ENCODE measurements around the gene CNST.
A peak's percentile ranks its signal among the peaks of the same experiment; 100 is the strongest.

Gene CNST

DNA sequence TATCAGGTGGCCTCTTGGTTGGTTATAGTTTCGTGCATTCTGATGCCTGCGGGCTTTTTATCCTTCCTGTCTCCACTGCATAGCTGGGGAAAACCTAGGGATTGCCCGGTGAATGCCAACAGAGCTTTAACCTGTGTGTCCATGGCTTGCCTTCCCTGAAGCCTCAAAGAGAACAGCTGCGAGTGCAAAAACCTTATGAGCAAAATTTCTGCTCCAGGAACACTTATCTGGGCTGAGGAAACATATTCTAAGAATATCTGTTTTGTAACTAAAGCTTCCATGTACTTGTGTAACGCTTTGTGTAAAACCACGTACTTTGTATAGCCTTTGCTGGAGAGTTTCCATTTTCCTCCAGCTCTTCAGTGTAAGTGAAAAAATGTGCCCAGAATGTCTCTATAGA is 7.2 kb downstream of the CNST start:
- 92 to 96% methylated on average over 3 to 6 of the region's 6 CpGs for WGBS, 2 experiments (ENCODE audit: insufficient coverage in 2 of 2)
- Histone ChIP-seq H3K4me3 (ENCODE audit: extremely low read depth, insufficient read depth, low read length, poor library complexity, severe bottlenecking) (no peak overlapping the region), H3K9me3 (ENCODE audit: control insufficient read depth, low read length) (no peaks in the 10 kb centered on the region), H3K4me1 (ENCODE audit: control insufficient read depth, insufficient read depth, low read length, poor library complexity, severe bottlenecking) (no peaks in the 10 kb centered on the region), H3K27ac (ENCODE audit: low read depth, low read length, severe bottlenecking) (no peak overlapping the region), H3K36me3 (ENCODE audit: control insufficient read depth, insufficient read depth, low read length) (no peaks in the 10 kb centered on the region)

DNA sequence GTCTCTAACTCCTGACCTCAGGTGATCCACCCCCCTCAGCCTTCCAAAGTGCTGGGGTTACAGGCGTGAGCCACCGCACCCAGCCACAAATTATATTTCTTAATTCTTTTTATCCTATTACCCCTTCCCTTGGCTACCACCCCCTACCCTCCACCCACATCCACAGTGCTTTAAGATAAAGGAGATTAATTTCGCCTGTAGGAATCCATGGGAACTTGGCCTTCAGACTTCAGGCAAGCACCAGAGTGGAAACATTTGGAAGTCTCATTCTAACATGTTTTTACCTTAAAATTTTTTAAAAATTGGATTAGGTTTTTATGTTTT is 10.4 kb downstream of the CNST start:
- Histone ChIP-seq H3K27ac (ENCODE audit: low read depth, low read length, severe bottlenecking) (no peak overlapping the region), H3K36me3 (ENCODE audit: control insufficient read depth, insufficient read depth, low read length) (peaks cover 7% of the 10 kb centered on the region), H3K4me3 (ENCODE audit: extremely low read depth, insufficient read depth, low read length, poor library complexity, severe bottlenecking) (no peak overlapping the region), H3K9me3 (ENCODE audit: control insufficient read depth, low read length) (no peaks in the 10 kb centered on the region), H3K4me1 (ENCODE audit: control insufficient read depth, insufficient read depth, low read length, poor library complexity, severe bottlenecking) (peaks cover 5% of the 10 kb centered on the region)
- 90 to 94% methylated on average over 2 of the region's 3 CpGs for WGBS, 2 experiments (ENCODE audit: insufficient coverage in 2 of 2)

DNA sequence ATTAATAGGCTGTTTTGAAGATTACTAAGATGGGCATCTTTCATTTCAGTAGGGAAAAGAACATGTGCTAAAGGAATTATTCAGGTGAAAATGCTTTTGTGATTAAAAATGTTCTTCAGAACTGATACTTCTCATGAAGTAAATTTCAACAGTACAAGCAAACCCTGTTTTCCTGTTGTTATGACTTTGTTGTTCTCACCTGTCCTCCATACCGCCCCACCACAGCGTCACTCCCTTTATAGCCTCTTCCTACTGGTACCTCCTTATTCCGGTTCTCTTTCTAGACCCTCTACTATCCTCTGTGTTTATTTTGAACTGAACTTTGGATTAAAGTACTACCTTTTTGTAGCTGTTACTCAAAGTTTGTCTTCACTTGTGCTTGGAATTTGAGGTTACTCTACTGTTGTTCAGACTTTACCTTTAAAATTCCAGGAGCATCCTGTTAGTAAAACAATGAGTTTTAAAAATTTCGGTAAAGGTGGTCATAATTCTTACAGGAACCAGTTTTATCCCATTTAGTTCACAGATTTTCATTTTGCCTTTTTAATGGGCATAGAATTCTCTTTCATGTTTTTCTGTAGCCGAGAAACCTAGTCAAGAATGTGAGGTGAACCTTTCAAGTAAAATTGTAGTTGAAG is 10.9 kb downstream of the CNST start:
- Histone ChIP-seq H3K36me3 (ENCODE audit: control insufficient read depth, insufficient read depth, low read length) (peaks cover 9% of the 10 kb centered on the region), H3K9me3 (ENCODE audit: control insufficient read depth, low read length) (no peaks in the 10 kb centered on the region), H3K4me3 (ENCODE audit: extremely low read depth, insufficient read depth, low read length, poor library complexity, severe bottlenecking) (no peak overlapping the region), H3K4me1 (ENCODE audit: control insufficient read depth, insufficient read depth, low read length, poor library complexity, severe bottlenecking) (peaks cover 5% of the 10 kb centered on the region), H3K27ac (ENCODE audit: low read depth, low read length, severe bottlenecking) (no peak overlapping the region)
- 100% methylated on average over 1 to 3 of the region's 5 CpGs for WGBS, 2 experiments (ENCODE audit: insufficient coverage in 2 of 2)

DNA sequence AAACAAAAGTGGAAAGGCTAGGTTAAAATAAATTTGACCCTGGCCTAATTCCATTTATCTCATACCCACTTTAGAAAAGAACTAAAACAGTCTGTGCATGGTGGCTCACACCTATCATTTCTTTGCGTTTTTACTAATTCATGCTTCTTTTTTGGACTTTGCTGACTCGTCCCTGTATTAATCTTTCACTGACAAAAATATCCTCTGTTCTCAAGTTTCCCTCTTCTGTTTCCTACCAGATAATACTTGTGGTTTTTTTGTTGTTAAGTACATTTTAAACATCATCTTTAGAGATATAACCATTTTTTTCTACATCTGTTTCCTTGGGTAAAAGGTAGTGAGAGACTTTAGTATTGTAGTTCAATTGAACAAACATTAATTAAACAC is 11.5 kb downstream of the CNST start:
- H3K27ac ChIP-seq (ENCODE audit: low read depth, low read length, severe bottlenecking), result no peak overlapping the region
- 100% methylated on average over 2 of the region's 2 CpGs; no CpG with 5 or more reads in 1 of the 2 experiments for WGBS, 2 experiments (ENCODE audit: insufficient coverage in 2 of 2)

DNA sequence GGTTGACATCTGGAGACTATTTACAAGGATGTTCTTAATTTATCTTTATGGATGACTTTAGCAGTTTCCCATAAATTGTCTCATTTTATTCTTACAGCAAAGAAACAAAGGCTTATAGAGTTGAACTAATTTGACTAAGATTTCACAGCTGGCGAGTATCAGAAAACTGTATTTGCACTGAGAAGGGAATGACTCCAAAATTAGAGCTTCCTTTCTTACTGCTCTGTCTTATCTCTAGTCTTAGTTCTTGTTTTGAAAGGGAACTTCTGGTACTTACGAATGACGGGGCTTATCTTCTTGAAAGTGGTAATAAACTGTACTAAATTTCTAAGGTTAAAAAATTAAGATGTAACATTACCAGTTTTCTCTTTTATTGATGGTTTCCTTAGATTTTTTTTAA is 13.6 kb downstream of the CNST start:
- H3K36me3 ChIP-seq (ENCODE audit: control insufficient read depth, insufficient read depth, low read length), result peaks cover 18% of the 10 kb centered on the region
- no peak overlapping the region for H3K4me3 ChIP-seq (ENCODE audit: extremely low read depth, insufficient read depth, low read length, poor library complexity, severe bottlenecking)
- no peak overlapping the region for H3K27ac ChIP-seq (ENCODE audit: low read depth, low read length, severe bottlenecking)
- 80% methylated on average over 1 of the region's 3 CpGs; no CpG with 5 or more reads in 1 of the 2 experiments for WGBS, 2 experiments (ENCODE audit: insufficient coverage in 2 of 2)
- H3K4me1 ChIP-seq (ENCODE audit: control insufficient read depth, insufficient read depth, low read length, poor library complexity, severe bottlenecking), result peaks cover 5% of the 10 kb centered on the region
- no peaks in the 10 kb centered on the region for H3K9me3 ChIP-seq (ENCODE audit: control insufficient read depth, low read length)

More for the DNA sequence above, 11.5 kb downstream of the CNST start:
- H3K9me3 ChIP-seq (ENCODE audit: control insufficient read depth, low read length), result no peaks in the 10 kb centered on the region
- H3K36me3 ChIP-seq (ENCODE audit: control insufficient read depth, insufficient read depth, low read length), result peaks cover 13% of the 10 kb centered on the region
- H3K4me1 ChIP-seq (ENCODE audit: control insufficient read depth, insufficient read depth, low read length, poor library complexity, severe bottlenecking), result peaks cover 5% of the 10 kb centered on the region
- H3K4me3 ChIP-seq (ENCODE audit: extremely low read depth, insufficient read depth, low read length, poor library complexity, severe bottlenecking), result no peak overlapping the region

DNA sequence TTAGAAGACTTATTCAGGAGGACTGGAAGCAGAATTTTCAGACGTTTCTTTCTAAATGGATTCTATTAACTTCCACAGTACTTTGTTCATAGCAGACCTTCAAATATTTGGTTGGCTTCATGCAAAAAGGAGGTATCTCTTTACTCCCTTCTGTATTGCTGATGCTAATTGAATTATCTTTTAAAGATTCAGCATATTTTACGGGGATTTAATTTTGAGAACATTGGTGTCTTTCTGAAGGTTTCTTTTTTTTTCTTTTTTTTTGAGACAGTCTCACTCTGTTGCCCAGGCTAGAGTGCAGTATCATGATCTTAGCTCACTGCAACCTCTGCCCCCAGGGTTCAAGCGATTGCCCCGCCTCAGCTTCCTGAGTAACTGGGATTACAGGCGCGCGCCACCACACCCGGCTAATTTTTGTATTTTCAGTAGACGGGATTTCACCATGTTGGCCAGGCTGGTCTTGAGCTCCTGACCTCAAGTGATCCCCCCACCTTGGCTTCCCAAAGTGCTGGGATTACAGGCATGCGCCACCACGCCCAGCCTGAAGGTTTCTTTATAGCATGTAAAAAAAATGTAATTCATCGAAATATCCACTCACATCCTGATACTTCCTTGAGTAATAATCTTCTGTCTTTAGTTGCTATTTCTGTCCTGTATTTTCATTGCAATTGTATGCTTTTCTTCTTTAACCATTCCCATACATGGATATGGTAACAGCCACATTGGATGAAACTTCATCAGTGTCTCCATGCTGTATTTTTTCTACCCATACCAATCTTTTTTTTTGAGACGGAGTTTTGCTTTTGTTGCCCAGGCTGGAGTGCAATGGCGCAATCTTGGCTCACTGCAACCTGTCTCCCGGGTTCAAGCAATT is 14.5 kb downstream of the CNST start:
- Histone ChIP-seq H3K4me3 (ENCODE audit: extremely low read depth, insufficient read depth, low read length, poor library complexity, severe bottlenecking) (no peak overlapping the region), H3K36me3 (ENCODE audit: control insufficient read depth, insufficient read depth, low read length) (peaks cover 21% of the 10 kb centered on the region), H3K27ac (ENCODE audit: low read depth, low read length, severe bottlenecking) (no peak overlapping the region), H3K4me1 (ENCODE audit: control insufficient read depth, insufficient read depth, low read length, poor library complexity, severe bottlenecking) (peaks cover 5% of the 10 kb centered on the region), H3K9me3 (ENCODE audit: control insufficient read depth, low read length) (no peaks in the 10 kb centered on the region)
- WGBS, 2 experiments (ENCODE audit: insufficient coverage in 2 of 2), result 94 to 99% methylated on average over 10 to 11 of the region's 15 CpGs

DNA sequence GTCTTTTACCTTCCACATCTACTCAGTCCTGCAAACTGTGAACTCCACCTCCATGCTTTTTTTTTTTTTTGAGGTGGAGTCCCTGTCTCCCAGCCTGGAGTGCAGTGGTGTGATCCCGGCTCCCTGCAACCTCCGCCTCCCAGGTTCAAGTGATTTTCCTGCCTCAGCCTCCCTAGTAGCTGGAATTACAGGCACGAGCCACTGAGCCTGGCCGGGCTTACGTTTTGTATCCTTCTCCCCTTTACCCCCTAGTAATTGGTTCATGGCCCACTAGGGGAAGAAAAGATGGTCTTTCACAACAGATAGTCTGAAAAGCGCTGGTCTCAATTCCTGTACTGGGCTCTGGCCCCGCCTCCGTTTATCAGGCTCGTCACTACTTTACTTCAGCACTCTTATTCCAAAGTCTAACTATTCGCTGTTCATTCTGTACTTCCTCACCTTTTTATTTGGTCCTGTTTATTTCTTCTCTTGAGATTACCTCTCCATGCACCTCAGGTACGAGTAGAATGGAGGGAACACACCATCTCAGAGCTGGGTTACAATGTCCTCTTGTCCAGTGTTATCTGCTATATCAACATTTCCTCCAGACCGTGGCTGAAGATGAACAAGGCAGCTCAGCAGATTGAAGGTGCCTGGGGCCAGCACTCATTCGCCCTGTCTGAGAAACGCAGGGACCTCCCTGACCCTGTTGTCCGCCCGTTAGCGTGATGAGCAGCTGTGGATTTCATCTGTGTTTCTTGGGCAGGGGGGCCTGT is 16.2 kb downstream of the CNST start:
- H3K9me3 ChIP-seq (ENCODE audit: control insufficient read depth, low read length), result no peaks in the 10 kb centered on the region
- 90 to 92% methylated on average over 14 of the region's 17 CpGs for WGBS, 2 experiments (ENCODE audit: insufficient coverage in 2 of 2)
- H3K36me3 ChIP-seq (ENCODE audit: control insufficient read depth, insufficient read depth, low read length), result peaks cover 21% of the 10 kb centered on the region
- H3K4me1 ChIP-seq (ENCODE audit: control insufficient read depth, insufficient read depth, low read length, poor library complexity, severe bottlenecking), result peaks cover 5% of the 10 kb centered on the region
- H3K4me3 ChIP-seq (ENCODE audit: extremely low read depth, insufficient read depth, low read length, poor library complexity, severe bottlenecking), result no peak overlapping the region
- no peak overlapping the region for H3K27ac ChIP-seq (ENCODE audit: low read depth, low read length, severe bottlenecking)

DNA sequence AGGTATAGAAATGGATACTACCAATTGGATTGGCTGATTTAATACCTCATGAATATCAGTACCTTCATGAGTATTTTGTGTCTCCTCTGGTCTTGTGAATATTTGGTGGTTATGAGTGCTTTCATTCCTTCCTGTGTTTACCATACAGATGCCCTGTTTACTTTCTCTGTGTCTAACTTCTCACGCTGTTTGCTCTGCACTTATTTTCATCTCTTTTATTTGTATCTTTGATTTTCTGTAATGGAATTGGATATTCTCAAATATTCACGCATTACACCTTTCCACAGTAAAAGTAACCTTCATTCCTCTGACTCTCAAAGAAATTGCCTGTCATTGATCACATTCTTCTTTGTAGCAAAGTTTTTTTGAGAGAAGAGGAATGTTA is 16.8 kb downstream of the CNST start:
- Histone ChIP-seq H3K4me3 (ENCODE audit: extremely low read depth, insufficient read depth, low read length, poor library complexity, severe bottlenecking) (no peak overlapping the region), H3K4me1 (ENCODE audit: control insufficient read depth, insufficient read depth, low read length, poor library complexity, severe bottlenecking) (peaks cover 5% of the 10 kb centered on the region), H3K27ac (ENCODE audit: low read depth, low read length, severe bottlenecking) (no peak overlapping the region), H3K36me3 (ENCODE audit: control insufficient read depth, insufficient read depth, low read length) (peaks cover 21% of the 10 kb centered on the region), H3K9me3 (ENCODE audit: control insufficient read depth, low read length) (no peaks in the 10 kb centered on the region)
- no CpG with 5 or more reads among the region's 2 CpGs for WGBS, 2 experiments (ENCODE audit: insufficient coverage in 2 of 2)

DNA sequence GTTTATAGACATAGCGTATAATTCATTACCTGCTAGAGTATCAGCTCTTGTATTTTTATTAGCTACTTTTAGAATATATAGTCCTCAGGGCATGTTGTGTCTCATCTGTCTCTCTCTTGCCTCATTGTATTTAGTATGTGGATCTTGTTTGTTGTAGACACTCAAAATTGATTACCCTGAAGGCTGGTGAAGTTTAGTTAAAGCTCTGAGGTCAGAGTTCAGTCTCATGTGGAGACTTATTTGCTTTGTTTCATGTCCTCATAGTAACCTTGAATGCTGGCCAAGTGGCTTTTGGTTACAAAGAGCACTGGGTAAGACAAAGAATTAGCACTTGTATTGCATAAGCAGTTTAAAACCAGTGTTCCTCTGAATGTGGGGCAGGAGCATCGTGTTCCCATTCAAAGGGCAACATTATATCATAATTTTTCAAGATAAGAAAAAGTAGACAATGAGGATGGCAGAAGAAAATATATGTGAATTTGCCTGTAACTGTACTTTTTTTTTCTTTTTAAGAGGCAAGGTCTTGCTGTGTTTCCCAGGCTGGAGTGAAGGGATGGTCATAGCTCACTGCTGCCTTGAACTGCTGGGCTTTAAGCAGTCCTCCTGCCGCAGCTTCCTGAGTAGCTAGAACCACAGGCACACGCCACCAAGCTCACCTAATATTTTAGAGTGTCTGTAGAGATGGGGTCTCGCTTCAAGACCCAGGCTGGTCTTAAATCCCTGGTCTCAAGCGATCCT is 17.4 kb downstream of the CNST start:
- Histone ChIP-seq H3K4me3 (ENCODE audit: extremely low read depth, insufficient read depth, low read length, poor library complexity, severe bottlenecking) (no peak overlapping the region), H3K36me3 (ENCODE audit: control insufficient read depth, insufficient read depth, low read length) (peaks cover 21% of the 10 kb centered on the region), H3K4me1 (ENCODE audit: control insufficient read depth, insufficient read depth, low read length, poor library complexity, severe bottlenecking) (peaks cover 4% of the 10 kb centered on the region), H3K9me3 (ENCODE audit: control insufficient read depth, low read length) (no peaks in the 10 kb centered on the region), H3K27ac (ENCODE audit: low read depth, low read length, severe bottlenecking) (peak overlapping the region; percentile 58)
- WGBS, 2 experiments (ENCODE audit: insufficient coverage in 2 of 2), result 81% methylated on average over 2 of the region's 6 CpGs; no CpG with 5 or more reads in 1 of the 2 experiments

DNA sequence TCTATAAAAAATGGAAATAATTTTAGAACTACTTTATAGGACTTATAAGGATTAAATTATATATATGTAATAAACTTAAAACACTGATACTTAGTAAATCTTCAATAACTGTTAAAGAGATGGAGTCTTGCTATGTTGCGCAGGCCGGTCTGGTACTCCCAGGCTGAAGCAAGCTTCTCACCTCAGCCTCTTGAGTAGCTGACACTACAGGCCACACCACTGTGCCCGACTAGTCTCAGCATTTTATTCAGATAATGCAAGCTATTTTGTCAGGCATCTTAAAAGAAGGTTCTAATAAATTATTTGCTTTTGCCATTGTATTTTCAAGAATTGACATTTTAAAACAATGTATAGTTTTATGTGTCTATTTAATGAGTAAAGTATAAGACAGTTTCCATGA is 20.8 kb downstream of the CNST start:
- WGBS, 2 experiments (ENCODE audit: insufficient coverage in 2 of 2), result 90 to 100% methylated on average over 2 of the region's 3 CpGs
- H3K9me3 ChIP-seq (ENCODE audit: control insufficient read depth, low read length), result peaks cover 4% of the 10 kb centered on the region
- H3K27ac ChIP-seq (ENCODE audit: low read depth, low read length, severe bottlenecking), result no peak overlapping the region
- H3K4me3 ChIP-seq (ENCODE audit: extremely low read depth, insufficient read depth, low read length, poor library complexity, severe bottlenecking), result no peak overlapping the region
- peaks cover 26% of the 10 kb centered on the region for H3K36me3 ChIP-seq (ENCODE audit: control insufficient read depth, insufficient read depth, low read length)
- no peaks in the 10 kb centered on the region for H3K4me1 ChIP-seq (ENCODE audit: control insufficient read depth, insufficient read depth, low read length, poor library complexity, severe bottlenecking)

All from mesodermal cell (in vitro differentiated cells).